WTC11 (cell line): ENCODE measurements around the gene ZNF407. TPM values are rescaled to one million over a fixed set of nuclear protein-coding genes. Genes with fewer than 3 reads are reported as not detected.

Experiments
- ATAC-seq: fragments of 200-7000 bp; cut with Tn5 transposase; 2 replicates; pipeline ENCODE4 v1.10.0; 2021; ENCODE audit warnings: mild to moderate bottlenecking, moderate library complexity
- CTCF ChIA-PET: fragments of 300-600 bp; sonication (Branson Sonifier 250); formaldehyde crosslinking; loops from one replicate; lab custom pipeline; 2021; ENCODE audit warnings: antibody characterized with exemption; lab: Charles Lee
- POLR2A ChIA-PET: fragments of 350-600 bp; sonication (Branson Sonifier 250); formaldehyde crosslinking; loops from one replicate; lab custom pipeline; 2021; ENCODE audit warnings: antibody characterized with exemption; lab: Charles Lee
- DNase-seq: peaks from one replicate; pipeline ENCODE4 v3.0.0; 2021; ENCODE audit warnings: low spot score
- H3K27ac Mint-ChIP-seq: 2 replicates; pipeline ENCODE4 v1.8.0; 2021; ENCODE audit warnings: mixed read lengths
- H3K27me3 Mint-ChIP-seq: 2 replicates; pipeline ENCODE4 v1.8.0; 2021; ENCODE audit warnings: low read depth, mild to moderate bottlenecking, moderate library complexity, mixed read lengths
- H3K36me3 Mint-ChIP-seq: 2 replicates; pipeline ENCODE4 v1.8.0; 2021; ENCODE audit warnings: mixed read lengths
- H3K4me1 Mint-ChIP-seq: 2 replicates; pipeline ENCODE4 v1.8.0; 2022; ENCODE audit warnings: mixed read lengths
- H3K4me3 Mint-ChIP-seq: 2 replicates; pipeline ENCODE4 v1.8.0; 2021; ENCODE audit warnings: mild to moderate bottlenecking, moderate library complexity, mixed read lengths
- H3K9me3 Mint-ChIP-seq: 2 replicates; pipeline ENCODE4 v1.8.0; 2021; ENCODE audit warnings: mixed read lengths
- CREM ChIP-seq: sonication (generic); formaldehyde crosslinking; IDR thresholded peaks from 2 replicates; pipeline ENCODE4 v1.8.1; 2022; ENCODE audit warnings: mild to moderate bottlenecking, missing genetic modification reagents, moderate library complexity
- ELF4 ChIP-seq: sonication (generic); formaldehyde crosslinking; IDR thresholded peaks from 2 replicates; pipeline ENCODE4 v1.8.1; 2022; ENCODE audit warnings: low read depth, mild to moderate bottlenecking, moderate library complexity, missing genetic modification reagents
- ESRRA ChIP-seq: sonication (generic); formaldehyde crosslinking; IDR thresholded peaks from 2 replicates; pipeline ENCODE4 v1.8.1; 2022; ENCODE audit warnings: mild to moderate bottlenecking, missing genetic modification reagents, borderline replicate concordance
- ETV6 ChIP-seq: sonication (generic); formaldehyde crosslinking; IDR thresholded peaks from 2 replicates; pipeline ENCODE4 v1.8.1; 2022; ENCODE audit warnings: mild to moderate bottlenecking, missing genetic modification reagents
- FOXJ3 ChIP-seq: sonication (generic); formaldehyde crosslinking; IDR thresholded peaks from 2 replicates; pipeline ENCODE4 v1.9.0; 2021; ENCODE audit warnings: missing genetic modification reagents, mild to moderate bottlenecking, borderline replicate concordance
- FOXP1 ChIP-seq: sonication (generic); formaldehyde crosslinking; IDR thresholded peaks from 2 replicates; pipeline ENCODE4 v1.8.0; 2022; ENCODE audit warnings: missing genetic modification reagents, mild to moderate bottlenecking, moderate library complexity, borderline replicate concordance
- GABPB1 ChIP-seq: sonication (generic); formaldehyde crosslinking; IDR thresholded peaks from 2 replicates; pipeline ENCODE4 v1.8.1; 2023; ENCODE audit warnings: mild to moderate bottlenecking, missing genetic modification reagents
- MXD4 ChIP-seq: fragments of 250-450 bp; sonication (Bioruptor Pico); IDR thresholded peaks from 2 replicates; pipeline ENCODE4 v1.8.0; 2021; ENCODE audit warnings: mild to moderate bottlenecking, moderate library complexity, borderline replicate concordance
- MYBL2 ChIP-seq: sonication (generic); formaldehyde crosslinking; IDR thresholded peaks from 2 replicates; pipeline ENCODE4 v1.8.1; 2023; ENCODE audit warnings: mild to moderate bottlenecking, moderate library complexity, missing genetic modification reagents
- NFE2L1 ChIP-seq: sonication (generic); formaldehyde crosslinking; IDR thresholded peaks from 2 replicates; pipeline ENCODE4 v1.8.1; 2023; ENCODE audit warnings: missing genetic modification reagents
- NFYB ChIP-seq: sonication (generic); formaldehyde crosslinking; conservative IDR thresholded peaks from 2 replicates; pipeline ENCODE4 v1.8.0; 2022; ENCODE audit warnings: low read depth, missing genetic modification reagents
- NR1H2 ChIP-seq: sonication (generic); formaldehyde crosslinking; IDR thresholded peaks from 2 replicates; pipeline ENCODE4 v1.9.0; 2021; ENCODE audit warnings: mild to moderate bottlenecking, moderate library complexity, missing genetic modification reagents
- RELA ChIP-seq: sonication (generic); formaldehyde crosslinking; IDR thresholded peaks from 2 replicates; pipeline ENCODE4 v1.8.1; 2022; ENCODE audit warnings: missing genetic modification reagents, mild to moderate bottlenecking, borderline replicate concordance
- SMAD3 ChIP-seq: sonication (generic); formaldehyde crosslinking; IDR thresholded peaks from 2 replicates; pipeline ENCODE4 v1.8.0; 2022; ENCODE audit warnings: missing genetic modification reagents, mild to moderate bottlenecking, borderline replicate concordance
- SP1 ChIP-seq: sonication (generic); formaldehyde crosslinking; conservative IDR thresholded peaks from 2 replicates; pipeline ENCODE4 v1.8.1; 2022; ENCODE audit warnings: missing genetic modification reagents
- TEAD1 ChIP-seq: sonication (generic); formaldehyde crosslinking; IDR thresholded peaks from 2 replicates; pipeline ENCODE4 v1.8.0; 2022; ENCODE audit warnings: mild to moderate bottlenecking, missing genetic modification reagents
- TEAD4 ChIP-seq: sonication (generic); formaldehyde crosslinking; IDR thresholded peaks from 2 replicates; pipeline ENCODE4 v1.8.0; 2022; ENCODE audit warnings: mild to moderate bottlenecking, missing genetic modification reagents
- ZNF263 ChIP-seq: sonication (generic); formaldehyde crosslinking; IDR thresholded peaks from 2 replicates; pipeline ENCODE4 v1.8.1; 2022; ENCODE audit warnings: low read depth, mild to moderate bottlenecking, moderate library complexity, missing genetic modification reagents
- ZNF317 ChIP-seq: sonication (generic); formaldehyde crosslinking; IDR thresholded peaks from 2 replicates; pipeline ENCODE4 v1.8.1; 2023; ENCODE audit warnings: low read depth, mild to moderate bottlenecking, moderate library complexity, missing genetic modification reagents, borderline replicate concordance
- ZNF671 ChIP-seq: fragments of 250-450 bp; sonication (Bioruptor Pico); IDR thresholded peaks from 2 replicates; pipeline ENCODE4 v1.8.0; 2021; ENCODE audit warnings: mild to moderate bottlenecking
- total RNA-seq: library from RNA; stranded (reverse); gene quantifications from 3 replicates; pipeline ENCODE4 v1.2.3, GENCODE V29; 2021
- TF ChIP-seq, protein P1 (sequence below): sonication (generic); formaldehyde crosslinking; IDR thresholded peaks from 2 replicates; pipeline ENCODE4 v1.8.1; 2023; ENCODE audit warnings: mild to moderate bottlenecking, missing genetic modification reagents, moderate library complexity
- TF ChIP-seq, protein P2 (sequence below): sonication (generic); formaldehyde crosslinking; IDR thresholded peaks from 2 replicates; pipeline ENCODE4 v1.8.1; 2023; ENCODE audit warnings: mild to moderate bottlenecking, missing genetic modification reagents
- TF ChIP-seq, protein P3 (sequence below): sonication (generic); formaldehyde crosslinking; IDR thresholded peaks from 2 replicates; pipeline ENCODE4 v1.8.0; 2023; ENCODE audit warnings: missing genetic modification reagents
- TF ChIP-seq, protein P4 (sequence below): sonication (generic); formaldehyde crosslinking; IDR thresholded peaks from 2 replicates; pipeline ENCODE4 v1.8.1; 2022; ENCODE audit warnings: missing genetic modification reagents, borderline replicate concordance
- TF ChIP-seq, protein P5 (sequence below): sonication (generic); formaldehyde crosslinking; IDR thresholded peaks from 2 replicates; pipeline ENCODE4 v1.8.0; 2023; ENCODE audit warnings: missing genetic modification reagents, mild to moderate bottlenecking, borderline replicate concordance

ZNF407 gene
- total RNA-seq, 1 experiment from 2014 or later = 6.5 TPM

DNA sequence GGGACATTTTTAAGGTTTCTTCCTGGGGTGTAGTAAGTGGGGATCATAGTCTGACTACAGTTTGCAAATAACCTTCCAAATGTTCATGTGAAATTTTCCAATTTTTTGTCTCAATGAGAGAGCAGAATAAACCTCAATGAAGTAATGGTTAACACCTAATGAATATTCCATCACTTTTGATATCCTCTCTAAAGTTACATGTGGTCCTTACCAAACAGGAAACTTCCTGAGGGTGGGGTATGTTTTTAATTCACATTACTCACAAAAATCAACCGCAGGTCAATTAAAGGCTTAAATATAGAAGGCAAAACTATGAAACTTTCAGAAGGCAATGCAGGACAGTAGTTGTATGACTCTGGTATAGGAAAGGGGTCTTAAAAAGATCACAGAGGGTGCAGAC, 13.2 kb downstream of the ZNF407 start:
- H3K27ac Mint-ChIP-seq = no peak overlapping the region
- ChIA-PET POLR2A (no interaction called here), CTCF (no interaction called here)
- H3K27me3 Mint-ChIP-seq = no peaks in the 10 kb centered on the region; the same call in 1 of the 2 replicates
- no peaks in the 10 kb centered on the region; the same call in 1 of the 2 replicates for H3K36me3 Mint-ChIP-seq
- no peak for ATAC-seq
- peaks cover 9% of the 10 kb centered on the region for H3K9me3 Mint-ChIP-seq
- H3K4me1 Mint-ChIP-seq = no peaks in the 10 kb centered on the region
- DNase-seq = no peak
- H3K4me3 Mint-ChIP-seq = no peak overlapping the region
- TF ChIP-seq FOXP1 (no peak), SMAD3 (CRISPR knock-in tag) (no peak), TEAD4 (CRISPR knock-in tag) (no peak), SP1 (CRISPR knock-in tag) (no peak), NR1H2 (CRISPR knock-in tag) (no peak), NFYB (CRISPR knock-in tag) (no peak), TEAD1 (CRISPR knock-in tag) (no peak), RELA (CRISPR knock-in tag) (no peak), FOXJ3 (CRISPR knock-in tag) (no peak), GABPB1 (CRISPR knock-in tag) (no peak), ETV6 (CRISPR knock-in tag) (no peak), MYBL2 (CRISPR knock-in tag) (no peak), NFE2L1 (CRISPR knock-in tag) (no peak), ELF4 (CRISPR knock-in tag) (no peak)
- TF ChIP-seq, protein P1, sequence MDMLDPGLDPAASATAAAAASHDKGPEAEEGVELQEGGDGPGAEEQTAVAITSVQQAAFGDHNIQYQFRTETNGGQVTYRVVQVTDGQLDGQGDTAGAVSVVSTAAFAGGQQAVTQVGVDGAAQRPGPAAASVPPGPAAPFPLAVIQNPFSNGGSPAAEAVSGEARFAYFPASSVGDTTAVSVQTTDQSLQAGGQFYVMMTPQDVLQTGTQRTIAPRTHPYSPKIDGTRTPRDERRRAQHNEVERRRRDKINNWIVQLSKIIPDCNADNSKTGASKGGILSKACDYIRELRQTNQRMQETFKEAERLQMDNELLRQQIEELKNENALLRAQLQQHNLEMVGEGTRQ (CRISPR knock-in tag) = no peak
- TF ChIP-seq, protein P2, sequence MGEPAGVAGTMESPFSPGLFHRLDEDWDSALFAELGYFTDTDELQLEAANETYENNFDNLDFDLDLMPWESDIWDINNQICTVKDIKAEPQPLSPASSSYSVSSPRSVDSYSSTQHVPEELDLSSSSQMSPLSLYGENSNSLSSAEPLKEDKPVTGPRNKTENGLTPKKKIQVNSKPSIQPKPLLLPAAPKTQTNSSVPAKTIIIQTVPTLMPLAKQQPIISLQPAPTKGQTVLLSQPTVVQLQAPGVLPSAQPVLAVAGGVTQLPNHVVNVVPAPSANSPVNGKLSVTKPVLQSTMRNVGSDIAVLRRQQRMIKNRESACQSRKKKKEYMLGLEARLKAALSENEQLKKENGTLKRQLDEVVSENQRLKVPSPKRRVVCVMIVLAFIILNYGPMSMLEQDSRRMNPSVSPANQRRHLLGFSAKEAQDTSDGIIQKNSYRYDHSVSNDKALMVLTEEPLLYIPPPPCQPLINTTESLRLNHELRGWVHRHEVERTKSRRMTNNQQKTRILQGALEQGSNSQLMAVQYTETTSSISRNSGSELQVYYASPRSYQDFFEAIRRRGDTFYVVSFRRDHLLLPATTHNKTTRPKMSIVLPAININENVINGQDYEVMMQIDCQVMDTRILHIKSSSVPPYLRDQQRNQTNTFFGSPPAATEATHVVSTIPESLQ (CRISPR knock-in tag) = no peak

DNA sequence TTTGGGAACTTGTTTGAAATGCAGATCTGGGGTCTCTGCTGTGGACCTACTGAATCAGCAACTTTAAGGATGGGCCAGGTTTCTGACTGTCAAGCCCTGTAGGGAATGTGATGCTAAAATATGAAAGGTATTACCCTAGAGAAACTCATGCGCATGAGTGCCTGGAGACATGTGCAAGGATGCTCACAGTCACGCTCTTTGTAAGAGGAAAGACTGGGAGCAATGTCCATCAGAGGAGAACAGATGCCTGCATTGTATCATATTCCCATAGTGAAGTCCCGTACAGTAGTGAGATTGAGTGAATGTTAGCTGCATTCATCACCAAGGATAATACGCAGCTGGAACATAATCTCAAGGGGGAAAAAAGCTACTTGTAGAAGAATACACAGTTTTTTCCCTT, 14.1 kb downstream of the ZNF407 start:
- no peak overlapping the region for H3K27ac Mint-ChIP-seq
- CTCF ChIA-PET = no interaction called here
- H3K9me3 Mint-ChIP-seq = peaks cover 9% of the 10 kb centered on the region
- no peaks in the 10 kb centered on the region; the same call in 1 of the 2 replicates for H3K36me3 Mint-ChIP-seq
- H3K4me1 Mint-ChIP-seq = no peaks in the 10 kb centered on the region
- H3K27me3 Mint-ChIP-seq = no peaks in the 10 kb centered on the region; the same call in 1 of the 2 replicates
- DNase-seq (no peak), ATAC-seq (no peak)
- H3K4me3 Mint-ChIP-seq = no peak overlapping the region
- POLR2A ChIA-PET = no interaction called here
- no peak for TF ChIP-seq NFYB (CRISPR knock-in tag)
- TF ChIP-seq ESRRA (CRISPR knock-in tag) = no peak
- TF ChIP-seq ZNF671 (CRISPR knock-in tag) = no peak
- TF ChIP-seq, protein P3, sequence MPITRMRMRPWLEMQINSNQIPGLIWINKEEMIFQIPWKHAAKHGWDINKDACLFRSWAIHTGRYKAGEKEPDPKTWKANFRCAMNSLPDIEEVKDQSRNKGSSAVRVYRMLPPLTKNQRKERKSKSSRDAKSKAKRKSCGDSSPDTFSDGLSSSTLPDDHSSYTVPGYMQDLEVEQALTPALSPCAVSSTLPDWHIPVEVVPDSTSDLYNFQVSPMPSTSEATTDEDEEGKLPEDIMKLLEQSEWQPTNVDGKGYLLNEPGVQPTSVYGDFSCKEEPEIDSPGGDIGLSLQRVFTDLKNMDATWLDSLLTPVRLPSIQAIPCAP = no peak
- TF ChIP-seq, protein P2 (CRISPR knock-in tag) = no peak
- TF ChIP-seq ZNF317 (CRISPR knock-in tag) = no peak
- no peak for TF ChIP-seq CREM (CRISPR knock-in tag)
- TF ChIP-seq, protein P4, sequence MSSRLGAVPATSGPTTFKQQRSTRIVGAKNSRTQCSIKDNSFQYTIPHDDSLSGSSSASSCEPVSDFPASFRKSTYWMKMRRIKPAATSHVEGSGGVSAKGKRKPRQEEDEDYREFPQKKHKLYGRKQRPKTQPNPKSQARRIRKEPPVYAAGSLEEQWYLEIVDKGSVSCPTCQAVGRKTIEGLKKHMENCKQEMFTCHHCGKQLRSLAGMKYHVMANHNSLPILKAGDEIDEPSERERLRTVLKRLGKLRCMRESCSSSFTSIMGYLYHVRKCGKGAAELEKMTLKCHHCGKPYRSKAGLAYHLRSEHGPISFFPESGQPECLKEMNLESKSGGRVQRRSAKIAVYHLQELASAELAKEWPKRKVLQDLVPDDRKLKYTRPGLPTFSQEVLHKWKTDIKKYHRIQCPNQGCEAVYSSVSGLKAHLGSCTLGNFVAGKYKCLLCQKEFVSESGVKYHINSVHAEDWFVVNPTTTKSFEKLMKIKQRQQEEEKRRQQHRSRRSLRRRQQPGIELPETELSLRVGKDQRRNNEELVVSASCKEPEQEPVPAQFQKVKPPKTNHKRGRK (CRISPR knock-in tag) = no peak
- no peak for TF ChIP-seq MXD4 (CRISPR knock-in tag)
- no peak for TF ChIP-seq ZNF263 (CRISPR knock-in tag)
- TF ChIP-seq, protein P5, sequence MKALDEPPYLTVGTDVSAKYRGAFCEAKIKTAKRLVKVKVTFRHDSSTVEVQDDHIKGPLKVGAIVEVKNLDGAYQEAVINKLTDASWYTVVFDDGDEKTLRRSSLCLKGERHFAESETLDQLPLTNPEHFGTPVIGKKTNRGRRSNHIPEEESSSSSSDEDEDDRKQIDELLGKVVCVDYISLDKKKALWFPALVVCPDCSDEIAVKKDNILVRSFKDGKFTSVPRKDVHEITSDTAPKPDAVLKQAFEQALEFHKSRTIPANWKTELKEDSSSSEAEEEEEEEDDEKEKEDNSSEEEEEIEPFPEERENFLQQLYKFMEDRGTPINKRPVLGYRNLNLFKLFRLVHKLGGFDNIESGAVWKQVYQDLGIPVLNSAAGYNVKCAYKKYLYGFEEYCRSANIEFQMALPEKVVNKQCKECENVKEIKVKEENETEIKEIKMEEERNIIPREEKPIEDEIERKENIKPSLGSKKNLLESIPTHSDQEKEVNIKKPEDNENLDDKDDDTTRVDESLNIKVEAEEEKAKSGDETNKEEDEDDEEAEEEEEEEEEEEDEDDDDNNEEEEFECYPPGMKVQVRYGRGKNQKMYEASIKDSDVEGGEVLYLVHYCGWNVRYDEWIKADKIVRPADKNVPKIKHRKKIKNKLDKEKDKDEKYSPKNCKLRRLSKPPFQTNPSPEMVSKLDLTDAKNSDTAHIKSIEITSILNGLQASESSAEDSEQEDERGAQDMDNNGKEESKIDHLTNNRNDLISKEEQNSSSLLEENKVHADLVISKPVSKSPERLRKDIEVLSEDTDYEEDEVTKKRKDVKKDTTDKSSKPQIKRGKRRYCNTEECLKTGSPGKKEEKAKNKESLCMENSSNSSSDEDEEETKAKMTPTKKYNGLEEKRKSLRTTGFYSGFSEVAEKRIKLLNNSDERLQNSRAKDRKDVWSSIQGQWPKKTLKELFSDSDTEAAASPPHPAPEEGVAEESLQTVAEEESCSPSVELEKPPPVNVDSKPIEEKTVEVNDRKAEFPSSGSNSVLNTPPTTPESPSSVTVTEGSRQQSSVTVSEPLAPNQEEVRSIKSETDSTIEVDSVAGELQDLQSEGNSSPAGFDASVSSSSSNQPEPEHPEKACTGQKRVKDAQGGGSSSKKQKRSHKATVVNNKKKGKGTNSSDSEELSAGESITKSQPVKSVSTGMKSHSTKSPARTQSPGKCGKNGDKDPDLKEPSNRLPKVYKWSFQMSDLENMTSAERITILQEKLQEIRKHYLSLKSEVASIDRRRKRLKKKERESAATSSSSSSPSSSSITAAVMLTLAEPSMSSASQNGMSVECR (CRISPR knock-in tag) = no peak
- no peak for TF ChIP-seq NR1H2 (CRISPR knock-in tag)
